Activated naive CD8-positive, alpha-beta T cell treated with anti-CD3 and anti-CD28 coated beads for 36 hours (primary cell): ENCODE data around the gene AQR. TPM values are rescaled to one million over a fixed set of nuclear protein-coding genes. Genes with fewer than 3 reads are reported as not detected.
"Not testable (repeated sequence)": the region's sequence is repeated elsewhere in the genome, so short reads cannot be mapped to it uniquely, and the experiment has no call there.

Source experiments
- DNase-seq: peaks from one replicate; pipeline ENCODE4 v3.0.0; 2021
- H3K27ac Mint-ChIP-seq: one replicate; pipeline ENCODE4 v1.8.0; 2022; ENCODE audit warnings: mild to moderate bottlenecking, moderate library complexity, mixed read lengths
- H3K27me3 Mint-ChIP-seq: one replicate; pipeline ENCODE4 v1.8.0; 2022; ENCODE audit warnings: mild to moderate bottlenecking, mixed read lengths
- H3K36me3 Mint-ChIP-seq: one replicate; pipeline ENCODE4 v1.8.0; 2021; ENCODE audit warnings: mild to moderate bottlenecking, mixed read lengths
- H3K4me1 Mint-ChIP-seq: one replicate; pipeline ENCODE4 v1.8.0; 2021; ENCODE audit warnings: mixed read lengths
- H3K4me3 Mint-ChIP-seq: one replicate; pipeline ENCODE4 v1.8.0; 2022; ENCODE audit warnings: mild to moderate bottlenecking, moderate library complexity, mixed read lengths
- H3K9me3 Mint-ChIP-seq: one replicate; pipeline ENCODE4 v1.8.0; 2022; ENCODE audit warnings: mixed read lengths
- total RNA-seq, 2 experiments: library from RNA; stranded (reverse); gene quantifications; one replicate each; pipeline ENCODE4 v1.2.3, GENCODE V29; 2021

Gene AQR
- total RNA-seq, 2 experiments from 2014 or later, result 44.5 to 45.3 TPM

- peak overlapping the region; percentile 62 for H3K4me3 Mint-ChIP-seq
- peaks cover 32% of the 10 kb centered on the region for H3K36me3 Mint-ChIP-seq
- H3K4me1 Mint-ChIP-seq, result peaks cover 37% of the 10 kb centered on the region
- no peaks in the 10 kb centered on the region for H3K27me3 Mint-ChIP-seq
- H3K27ac Mint-ChIP-seq, result peak overlapping the region; percentile 58
- no peak for DNase-seq
- no peaks in the 10 kb centered on the region for H3K9me3 Mint-ChIP-seq
Observed at GRCh38 chr15:34984889-34985630, 15.5 kb upstream of the AQR start.

- Mint-ChIP-seq H3K27ac (no peak overlapping the region), H3K36me3 (peaks cover 2% of the 10 kb centered on the region), H3K4me1 (peaks cover 10% of the 10 kb centered on the region), H3K27me3 (no peaks in the 10 kb centered on the region), H3K9me3 (no peaks in the 10 kb centered on the region), H3K4me3 (no peak overlapping the region)
- DNase-seq, result no peak
Observed at GRCh38 chr15:34976743-34977142, 7.2 kb upstream of the AQR start.

- no peak for DNase-seq
- Mint-ChIP-seq H3K4me1 (peaks cover 6% of the 10 kb centered on the region), H3K27me3 (no peaks in the 10 kb centered on the region), H3K4me3 (no peak overlapping the region), H3K36me3 (peaks cover 2% of the 10 kb centered on the region), H3K27ac (no peak overlapping the region), H3K9me3 (no peaks in the 10 kb centered on the region)
Observed at GRCh38 chr15:34976073-34976472, 6.5 kb upstream of the AQR start.

- H3K9me3 Mint-ChIP-seq, result no peaks in the 10 kb centered on the region
- no peaks in the 10 kb centered on the region for H3K27me3 Mint-ChIP-seq
- peaks cover 8% of the 10 kb centered on the region for H3K36me3 Mint-ChIP-seq
- no peak overlapping the region for H3K4me3 Mint-ChIP-seq
- H3K27ac Mint-ChIP-seq, result no peak overlapping the region
- DNase-seq, result no peak
- peaks cover 10% of the 10 kb centered on the region for H3K4me1 Mint-ChIP-seq
Observed at GRCh38 chr15:34973512-34973911, 4.0 kb upstream of the AQR start.

GRCh38 chr15:34970098-34970643 lies 629 bp upstream of the AQR start:
- Mint-ChIP-seq H3K4me1 (peaks cover 25% of the 10 kb centered on the region), H3K4me3 (peak overlapping the region; percentile 94), H3K27ac (peak overlapping the region; percentile 96), H3K36me3 (peaks cover 15% of the 10 kb centered on the region)
- H3K9me3 Mint-ChIP-seq, DNase-seq, H3K27me3 Mint-ChIP-seq: not testable (repeated sequence)

- Mint-ChIP-seq H3K36me3 (peaks cover 22% of the 10 kb centered on the region), H3K27me3 (no peaks in the 10 kb centered on the region), H3K4me3 (no peak overlapping the region), H3K27ac (no peak overlapping the region), H3K9me3 (no peaks in the 10 kb centered on the region), H3K4me1 (peaks cover 31% of the 10 kb centered on the region)
- DNase-seq, result no peak
Observed at GRCh38 chr15:34964277-34964676, 5.3 kb downstream of the AQR start.

GRCh38 chr15:34953851-34954250 lies 15.7 kb downstream of the AQR start:
- H3K27me3 Mint-ChIP-seq, result no peaks in the 10 kb centered on the region
- DNase-seq, result no peak
- H3K9me3 Mint-ChIP-seq, result no peaks in the 10 kb centered on the region
- no peak overlapping the region for H3K27ac Mint-ChIP-seq
- no peak overlapping the region for H3K4me3 Mint-ChIP-seq
- H3K4me1 Mint-ChIP-seq, result peaks cover 12% of the 10 kb centered on the region
- peaks cover 15% of the 10 kb centered on the region for H3K36me3 Mint-ChIP-seq

DNA sequence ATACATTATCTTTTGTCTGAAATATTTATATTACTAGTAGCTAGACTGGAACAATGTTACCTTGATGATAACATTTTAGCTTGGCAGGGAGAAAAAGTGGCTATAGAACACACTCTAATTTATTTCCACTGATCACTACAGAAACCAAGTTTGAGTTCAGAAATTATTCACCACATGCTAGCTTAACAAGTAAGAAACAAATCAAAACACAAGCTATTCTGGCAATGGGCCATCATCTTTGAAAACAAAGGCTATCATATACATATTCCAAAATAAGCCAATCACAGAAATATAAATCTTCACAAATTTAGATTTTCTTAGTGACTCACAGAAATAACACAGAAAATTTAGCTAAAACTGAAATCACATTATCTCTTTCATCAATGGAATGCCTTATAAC lies 17.1 kb downstream of the AQR start:
- DNase-seq, result no peak
- H3K9me3 Mint-ChIP-seq, result no peaks in the 10 kb centered on the region
- no peaks in the 10 kb centered on the region for H3K27me3 Mint-ChIP-seq
- H3K4me3 Mint-ChIP-seq, result no peak overlapping the region
- H3K4me1 Mint-ChIP-seq, result peaks cover 12% of the 10 kb centered on the region
- no peak overlapping the region for H3K27ac Mint-ChIP-seq
- peaks cover 13% of the 10 kb centered on the region for H3K36me3 Mint-ChIP-seq

GRCh38 chr15:34951993-34952392 lies 17.5 kb downstream of the AQR start:
- no peak overlapping the region for H3K27ac Mint-ChIP-seq
- no peaks in the 10 kb centered on the region for H3K27me3 Mint-ChIP-seq
- no peak for DNase-seq
- peaks cover 13% of the 10 kb centered on the region for H3K36me3 Mint-ChIP-seq
- peaks cover 12% of the 10 kb centered on the region for H3K4me1 Mint-ChIP-seq
- H3K4me3 Mint-ChIP-seq, result no peak overlapping the region
- H3K9me3 Mint-ChIP-seq, result no peaks in the 10 kb centered on the region

- DNase-seq, result no peak
- Mint-ChIP-seq H3K9me3 (no peaks in the 10 kb centered on the region), H3K4me1 (no peaks in the 10 kb centered on the region), H3K27ac (no peak overlapping the region), H3K4me3 (no peak overlapping the region), H3K27me3 (no peaks in the 10 kb centered on the region), H3K36me3 (peaks cover 10% of the 10 kb centered on the region)
Observed at GRCh38 chr15:34944936-34945335, 24.6 kb downstream of the AQR start.

DNA sequence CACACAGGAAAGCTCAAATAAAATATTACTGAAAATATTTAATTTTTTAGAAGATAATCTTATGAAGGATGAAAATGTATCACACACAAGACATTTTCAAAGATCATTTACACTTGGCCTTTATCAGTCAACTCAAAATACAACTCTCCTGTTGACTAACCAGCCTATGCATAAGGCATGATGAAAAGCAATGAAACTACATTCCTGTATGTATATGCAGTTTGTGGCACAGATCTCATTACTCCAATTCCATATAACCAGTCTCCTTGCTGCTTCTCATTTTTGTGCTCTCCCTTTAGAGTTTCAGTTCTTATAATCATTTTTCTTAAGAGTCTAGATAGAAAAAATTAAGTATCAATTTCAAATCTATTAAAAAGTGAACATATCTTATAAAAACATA lies 25.8 kb downstream of the AQR start:
- no peak for DNase-seq
- Mint-ChIP-seq H3K4me3 (no peak overlapping the region), H3K9me3 (no peaks in the 10 kb centered on the region), H3K4me1 (no peaks in the 10 kb centered on the region), H3K36me3 (peaks cover 12% of the 10 kb centered on the region), H3K27ac (no peak overlapping the region), H3K27me3 (no peaks in the 10 kb centered on the region)

GRCh38 chr15:34943264-34943663 lies 26.3 kb downstream of the AQR start:
- not testable (repeated sequence) for H3K9me3 Mint-ChIP-seq, H3K4me1 Mint-ChIP-seq, H3K27ac Mint-ChIP-seq, DNase-seq, H3K4me3 Mint-ChIP-seq, H3K27me3 Mint-ChIP-seq
- peaks cover 12% of the 10 kb centered on the region for H3K36me3 Mint-ChIP-seq

DNA sequence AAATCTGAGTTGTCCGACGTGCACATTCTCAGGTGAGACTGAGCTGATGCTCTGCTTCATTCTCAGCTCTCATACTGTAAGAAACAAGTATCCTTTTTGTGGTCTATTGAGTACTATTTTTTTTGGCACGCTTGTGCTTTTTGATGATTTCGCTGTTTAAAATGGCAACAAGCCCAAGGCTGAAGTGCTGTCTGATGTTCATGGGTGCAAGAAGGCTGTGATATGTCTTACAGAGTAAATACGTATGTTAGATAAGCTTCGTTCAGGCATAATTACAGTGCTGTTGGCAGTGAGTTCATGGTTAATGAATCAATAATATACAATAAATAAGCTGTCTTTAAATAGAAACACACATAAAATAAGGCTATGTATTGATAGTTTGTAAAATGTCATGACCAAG lies 27.2 kb downstream of the AQR start:
- Mint-ChIP-seq H3K4me1 (no peaks in the 10 kb centered on the region), H3K36me3 (peaks cover 12% of the 10 kb centered on the region), H3K9me3 (no peaks in the 10 kb centered on the region), H3K4me3 (no peak overlapping the region), H3K27me3 (no peaks in the 10 kb centered on the region), H3K27ac (no peak overlapping the region)
- DNase-seq, result no peak

- peaks cover 12% of the 10 kb centered on the region for H3K36me3 Mint-ChIP-seq
- H3K4me3 Mint-ChIP-seq, result no peak overlapping the region
- H3K27me3 Mint-ChIP-seq, result no peaks in the 10 kb centered on the region
Observed at GRCh38 chr15:34941831-34942230, 27.7 kb downstream of the AQR start.

GRCh38 chr15:34941185-34941698 lies 28.3 kb downstream of the AQR start:
- Mint-ChIP-seq H3K4me3 (no peak overlapping the region), H3K27ac (no peak overlapping the region), H3K9me3 (no peaks in the 10 kb centered on the region), H3K27me3 (no peaks in the 10 kb centered on the region), H3K4me1 (no peaks in the 10 kb centered on the region), H3K36me3 (peaks cover 13% of the 10 kb centered on the region)
- DNase-seq, result no peak

More at GRCh38 chr15:34941831-34942230, 27.7 kb downstream of the AQR start:
- no peak for DNase-seq
- Mint-ChIP-seq H3K27ac (no peak overlapping the region), H3K4me1 (no peaks in the 10 kb centered on the region), H3K9me3 (no peaks in the 10 kb centered on the region)

- Mint-ChIP-seq H3K27ac (no peak overlapping the region), H3K4me3 (no peak overlapping the region), H3K27me3 (no peaks in the 10 kb centered on the region), H3K36me3 (peaks cover 38% of the 10 kb centered on the region), H3K4me1 (no peaks in the 10 kb centered on the region), H3K9me3 (peaks cover 2% of the 10 kb centered on the region)
- DNase-seq, result no peak
Observed at GRCh38 chr15:34933432-34933975, 36.0 kb downstream of the AQR start.
